Spleen (tissue), 11 donors: ENCODE measurements around the gene TACC2. TPM values are rescaled to one million over a fixed set of nuclear protein-coding genes. Genes with fewer than 3 reads are reported as not detected.

Experiments
- DNase-seq: peaks from one replicate; pipeline ENCODE4 v3.0.0-alpha.2; 2020
- H3K27ac ChIP-seq, 8 donors: fragments of 200-600 bp; sonication (generic) in 7 of 8; 1 replicate in 4 of 8; 2 replicates in 4 of 8; pipeline versions ENCODE4 v1.5.0 to v1.8.0; 2016 to 2021; ENCODE audit warnings: inconsistent platforms in 4 of 8, mild to moderate bottlenecking in 4 of 8, moderate library complexity in 1 of 8
- H3K27me3 ChIP-seq, 7 donors: fragments of 200-600 bp; sonication (generic) in 6 of 7; replicated peaks in 1 of 7; 1 replicate in 4 of 7; 2 replicates in 3 of 7; pipeline versions ENCODE4 v1.5.0 to v1.8.0; 2016 to 2021; ENCODE audit warnings: inconsistent platforms in 3 of 7, mild to moderate bottlenecking in 1 of 7
- H3K36me3 ChIP-seq, 6 donors: fragments of 200-600 bp; sonication (generic) in 5 of 6; 1 replicate in 4 of 6; 2 replicates in 2 of 6; pipeline versions ENCODE4 v1.5.0 to v1.8.0; 2016 to 2021; ENCODE audit warnings: inconsistent platforms in 2 of 6
- H3K4me1 ChIP-seq, 6 donors: fragments of 200-600 bp; sonication (generic) in 5 of 6; 1 replicate in 3 of 6; 2 replicates in 3 of 6; pipeline versions ENCODE4 v1.5.0 to v1.8.0; 2016 to 2021; ENCODE audit warnings: inconsistent platforms in 3 of 6
- H3K4me3 ChIP-seq, 8 donors: fragments of 200-600 bp; sonication (generic) in 7 of 8; 1 replicate in 4 of 8; 2 replicates in 4 of 8; pipeline versions ENCODE4 v1.5.0 to v1.8.0; 2016 to 2021; ENCODE audit warnings: inconsistent platforms in 4 of 8, mild to moderate bottlenecking in 4 of 8, moderate library complexity in 2 of 8
- H3K9me3 ChIP-seq, 8 donors: fragments of 200-600 bp; sonication (generic) in 7 of 8; 1 replicate in 4 of 8; 2 replicates in 4 of 8; pipeline versions ENCODE4 v1.5.0 to v1.8.0; 2016 to 2021; ENCODE audit warnings: inconsistent platforms in 4 of 8
- CTCF ChIP-seq, 11 experiments: fragments of 200-600 bp in 7 of 11; fragments of 450-650 bp in 4 of 11; sonication (generic) in 4 of 11; IDR thresholded peaks in 8 of 11; conservative IDR thresholded peaks in 3 of 11; 1 replicate in 7 of 11; 2 replicates in 4 of 11; pipeline versions ENCODE4 v1.4.0 to v1.8.0; 2016 to 2021; ENCODE audit warnings: antibody characterized with exemption in 11 of 11, inconsistent platforms in 4 of 11, mild to moderate bottlenecking in 1 of 11
- POLR2A ChIP-seq, 3 donors: fragments of 450-650 bp; IDR thresholded peaks; one replicate each; pipeline ENCODE4 v1.5.1; 2017; ENCODE audit warnings: antibody characterized with exemption in 3 of 3, mild to moderate bottlenecking in 1 of 3
- POLR2AphosphoS5 ChIP-seq, 3 donors: sonication (generic); formaldehyde crosslinking; IDR thresholded peaks; one replicate each; pipeline ENCODE4 v1.5.1; 2017; ENCODE audit warnings: antibody characterized with exemption in 3 of 3
- WGBS, 5 donors: extraction: QIAGEN DNeasy Blood & Tissue Kit in 3 of 5; methylation state at CpG; one replicate each; pipeline versions ENCODE4 v1.1.5 to v1.1.7; 2013 to 2018; 5-methylcytosine and 5-hydroxymethylcytosine counted together
- intact Hi-C: fragments of 100-400 bp; cut with DNase I; formaldehyde crosslinking; loops from one replicate; pipeline ENCODE4 v1.15.0; 2023; ENCODE audit warnings: low total_unique reads
- polyA plus RNA-seq, 3 donors: library from polyadenylated mRNA; stranded (reverse); fragments of 200-250 nt; gene quantifications; one replicate each; pipeline ENCODE4 v1.2.1, GENCODE V29; 2013
- total RNA-seq, 7 donors: library from RNA; depleted of rRNA in 3 of 7; stranded (reverse); fragments of >200 nt in 3 of 7; fragmentation: NEBNext Ultra II Directional in 4 of 7; extraction: Animal tissue kit (Norgen Biotek cat#: 25700) in 4 of 7; gene quantifications; one replicate each; pipeline versions ENCODE4 v1.1.0 to v1.2.1, GENCODE V29; 2016 to 2021
- donor health status: healthy with polysubstance abuse.
- donor health status: DM: no; HTN: no; CAD: no; lungs with moderate emphysema.
- donor health status: DM: no; HTN: no; CAD: no.
- donor health status: Bipolar disorder and iron deficiency.
- donor health status: healthy.
- donor health status: DM: no; HTN: no; CAD: no.
- donor health status: DM: yes; HTN: yes; CAD: no.

Gene TACC2
- total and polyA plus RNA-seq, 10 donors = 2.4 to 13.9 (median 4.5) TPM

DNA sequence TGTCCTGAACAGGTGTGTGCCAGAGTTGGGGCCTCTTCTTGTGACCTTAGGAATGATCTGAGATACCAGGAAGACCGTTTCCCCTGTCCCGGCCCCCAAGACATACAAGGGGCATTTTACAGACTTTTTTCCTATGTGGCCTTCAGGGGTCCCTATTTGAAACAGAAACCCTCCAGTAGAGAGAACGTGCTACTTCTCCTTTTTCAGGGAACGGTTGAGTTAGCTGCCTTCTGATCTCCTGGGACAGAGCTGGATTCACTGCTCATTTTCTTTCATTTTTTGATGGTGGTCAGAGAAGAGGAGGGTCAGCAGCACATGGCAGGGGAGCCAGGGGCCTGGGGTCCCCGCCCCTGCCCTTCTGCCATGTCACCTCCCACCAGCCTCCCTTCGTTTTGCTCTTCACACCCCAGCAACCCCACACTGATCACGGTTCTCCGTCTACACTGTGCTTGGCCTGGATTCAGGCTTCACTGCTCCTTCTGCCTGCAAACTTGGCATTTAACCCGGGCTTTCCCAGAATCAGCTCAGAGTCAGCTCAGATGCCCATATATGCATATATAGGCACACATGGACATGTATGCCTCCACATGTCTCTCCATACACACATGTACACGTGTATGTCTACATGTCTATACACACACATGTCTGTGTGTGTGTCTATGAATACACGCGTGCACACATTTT, 144.1 kb downstream of the TACC2 start:
- Histone ChIP-seq H3K27me3 (no peaks in the 10 kb centered on the region), H3K36me3 (peaks cover 0 to 7% (median 0%) of the 10 kb centered on the region in 6 donors), H3K27ac (no peak overlapping the region), H3K4me1 (no peaks in the 10 kb centered on the region), H3K4me3 (no peak overlapping the region), H3K9me3 (no peaks in the 10 kb centered on the region)
- WGBS, 5 donors = 64 to 76% (median 68%) methylated on average over 12 of the region's 12 CpGs
- TF ChIP-seq POLR2A (IDR thresholded peaks at IDR 0.05) (no peak), POLR2AphosphoS5 (IDR thresholded peaks at IDR 0.05) (no peak), CTCF (IDR thresholded peaks at IDR 0.05 in 8 of 11, conservative IDR thresholded peaks at IDR 0.05 in 3 of 11) (no peak)
- intact Hi-C loops = no loop called here
- no peak for DNase-seq

GRCh38 chr10:122135251-122136025, 146.5 kb downstream of the TACC2 start:
- no peak overlapping the region for H3K27ac ChIP-seq

GRCh38 chr10:122138831-122139625, 150.1 kb downstream of the TACC2 start:
- WGBS, 5 donors = 71 to 79% (median 74%) methylated on average over 16 of the region's 16 CpGs
- Histone ChIP-seq H3K9me3 (no peaks in the 10 kb centered on the region), H3K4me1 (peaks cover 0 to 37% (median 10%) of the 10 kb centered on the region in 6 donors), H3K27ac (no peak overlapping the region), H3K4me3 (no peak overlapping the region), H3K27me3 (peaks cover 0 to 20% (median 0%) of the 10 kb centered on the region in 7 donors), H3K36me3 (peaks cover 0 to 7% (median 0%) of the 10 kb centered on the region in 6 donors)
- intact Hi-C loops = no loop called here
- TF ChIP-seq POLR2A (IDR thresholded peaks at IDR 0.05) = no peak
- no peak for TF ChIP-seq POLR2AphosphoS5 (IDR thresholded peaks at IDR 0.05)
- TF ChIP-seq CTCF (IDR thresholded peaks at IDR 0.05 in 8 of 11, conservative IDR thresholded peaks at IDR 0.05 in 3 of 11) = no peak
- DNase-seq = no peak

More at GRCh38 chr10:122135251-122136025, 146.5 kb downstream of the TACC2 start:
- H3K36me3 ChIP-seq = peaks cover 0 to 7% (median 0%) of the 10 kb centered on the region in 6 donors
- TF ChIP-seq POLR2A (IDR thresholded peaks at IDR 0.05) = no peak
- TF ChIP-seq CTCF (IDR thresholded peaks at IDR 0.05 in 8 of 11, conservative IDR thresholded peaks at IDR 0.05 in 3 of 11) = no peak
- TF ChIP-seq POLR2AphosphoS5 (IDR thresholded peaks at IDR 0.05) = no peak
- H3K9me3 ChIP-seq = no peaks in the 10 kb centered on the region
- peaks cover 0 to 2% (median under 1%) of the 10 kb centered on the region in 6 donors for H3K4me1 ChIP-seq
- DNase-seq = no peak
- H3K27me3 ChIP-seq = peaks cover 0 to 1% (median 0%) of the 10 kb centered on the region in 7 donors
- WGBS, 5 donors = 81 to 88% (median 86%) methylated on average over 12 to 13 of the region's 13 CpGs
- no peak overlapping the region for H3K4me3 ChIP-seq
- intact Hi-C loops = no loop called here
